HG02623 (cell line): ENCODE data around the gene SIK2.

Experiments
- ATAC-seq: cut with Tn5 transposase; IDR thresholded peaks from one replicate; pipeline ENCODE4 v1.9.1; 2021; ENCODE audit warnings: moderate library complexity; ENCODE audit not compliant: unreplicated experiment

Gene SIK2

GRCh38 chr11:111726301-111726713 lies 124.1 kb downstream of the SIK2 start:
- ATAC-seq: no peak

DNA sequence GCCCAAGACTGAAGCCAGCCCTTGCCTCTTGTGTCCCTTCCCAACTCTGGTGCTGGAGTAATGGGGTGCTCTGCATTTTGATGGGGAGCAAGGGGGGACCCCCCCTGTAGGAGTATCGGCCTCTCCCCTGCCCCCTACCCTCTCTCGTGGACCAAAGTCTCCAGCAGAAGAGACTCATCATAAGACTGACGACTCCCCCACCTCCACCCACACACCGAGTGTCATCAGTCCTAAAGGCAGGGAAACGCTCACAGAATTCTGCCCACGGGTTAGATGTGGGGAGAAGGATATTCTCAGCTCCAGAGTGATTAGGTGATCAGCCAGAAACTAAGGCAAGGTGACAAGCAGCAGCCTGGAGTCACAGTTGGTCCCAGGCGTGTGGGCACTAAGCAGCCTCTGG lies 125.2 kb downstream of the SIK2 start:
- no peak for ATAC-seq

GRCh38 chr11:111729071-111729830 lies 127.0 kb downstream of the SIK2 start:
- ATAC-seq: no peak

DNA sequence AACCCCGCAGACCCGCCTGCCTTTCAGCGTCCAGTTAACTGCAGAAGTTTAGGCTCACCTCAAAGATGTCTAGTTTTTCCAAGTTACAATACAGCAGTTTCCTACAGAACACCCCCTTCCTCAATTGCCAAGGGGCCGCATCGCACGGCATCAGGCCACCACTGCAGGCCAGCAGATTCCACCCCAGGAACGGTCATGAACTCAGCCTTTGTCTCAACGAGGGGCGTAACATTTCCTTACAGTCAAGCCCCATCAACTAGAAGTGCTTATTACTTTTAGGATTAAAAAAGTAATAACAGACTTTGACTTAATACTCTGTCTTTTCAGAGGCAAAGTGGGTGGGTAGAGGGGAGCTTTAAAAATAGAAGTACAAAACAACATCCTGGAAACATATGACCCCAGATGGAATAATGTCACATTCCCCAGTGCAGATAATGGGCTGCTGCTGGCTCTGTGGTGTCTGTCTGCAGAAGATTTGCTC lies 127.6 kb downstream of the SIK2 start:
- no peak for ATAC-seq

GRCh38 chr11:111730871-111731591 lies 128.8 kb downstream of the SIK2 start:
- ATAC-seq: no peak

DNA sequence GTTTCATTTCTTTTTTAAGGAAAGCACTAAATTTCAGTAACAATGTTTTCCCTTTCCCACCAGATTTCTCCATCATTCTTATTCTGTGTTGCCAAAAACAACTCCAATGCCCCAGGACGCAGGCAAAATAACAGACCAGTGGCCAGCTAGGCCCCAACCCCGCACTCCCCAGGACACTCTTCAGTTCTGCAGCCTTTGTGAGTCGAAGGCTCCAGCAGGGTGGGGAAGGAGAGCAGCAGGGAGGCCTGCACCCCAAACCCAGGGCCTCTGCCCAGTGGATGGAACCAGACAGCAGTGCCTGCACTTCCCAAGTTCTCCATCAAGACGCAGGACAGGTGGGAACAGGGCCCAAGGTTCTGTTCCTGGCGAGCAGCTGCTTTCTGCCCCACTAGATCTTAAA lies 129.6 kb downstream of the SIK2 start:
- ATAC-seq: no peak

DNA sequence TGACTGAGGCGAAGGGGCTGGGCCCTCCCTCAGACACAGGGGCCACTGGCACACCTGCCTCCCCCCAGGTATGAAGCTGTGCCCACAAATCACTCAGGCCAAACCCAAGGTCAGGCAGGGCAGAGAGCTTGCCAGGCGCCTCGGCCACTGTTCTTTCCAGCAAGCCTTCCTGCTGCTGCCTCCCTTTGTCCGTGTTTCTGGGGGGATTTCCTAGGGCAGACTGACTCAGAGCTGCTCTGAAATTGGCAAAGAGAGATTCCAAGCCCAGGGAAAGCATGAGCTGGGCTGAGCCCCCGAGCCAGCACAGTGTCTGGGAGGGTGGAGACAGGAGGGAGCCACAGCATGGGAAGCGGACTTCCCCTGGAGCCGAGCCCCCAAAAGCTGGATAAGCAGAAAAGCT lies 130.8 kb downstream of the SIK2 start:
- no peak for ATAC-seq

DNA sequence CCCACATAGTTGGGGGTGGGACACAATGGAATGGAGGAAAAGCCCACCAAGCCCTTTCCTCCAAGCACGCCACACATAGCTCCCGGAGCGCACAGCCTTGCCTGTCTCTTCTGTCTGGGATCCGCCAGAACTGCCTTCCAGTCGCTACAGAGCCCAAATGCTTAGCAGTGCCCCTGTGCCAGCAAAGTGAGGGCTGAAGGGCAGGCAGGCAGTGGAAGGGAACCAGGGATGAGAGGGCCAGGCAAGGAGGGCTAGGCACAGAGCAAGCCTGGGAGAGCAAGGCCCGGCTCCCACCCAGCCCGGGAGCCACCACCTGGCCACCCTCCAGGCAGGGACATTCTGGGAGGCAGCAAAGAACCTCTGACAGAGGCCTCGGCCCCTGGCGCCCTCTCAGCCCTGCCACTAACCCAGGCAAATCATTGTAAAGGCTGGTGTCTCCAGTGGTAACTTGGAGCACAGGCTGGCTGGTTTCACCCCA lies 131.4 kb downstream of the SIK2 start:
- no peak for ATAC-seq

DNA sequence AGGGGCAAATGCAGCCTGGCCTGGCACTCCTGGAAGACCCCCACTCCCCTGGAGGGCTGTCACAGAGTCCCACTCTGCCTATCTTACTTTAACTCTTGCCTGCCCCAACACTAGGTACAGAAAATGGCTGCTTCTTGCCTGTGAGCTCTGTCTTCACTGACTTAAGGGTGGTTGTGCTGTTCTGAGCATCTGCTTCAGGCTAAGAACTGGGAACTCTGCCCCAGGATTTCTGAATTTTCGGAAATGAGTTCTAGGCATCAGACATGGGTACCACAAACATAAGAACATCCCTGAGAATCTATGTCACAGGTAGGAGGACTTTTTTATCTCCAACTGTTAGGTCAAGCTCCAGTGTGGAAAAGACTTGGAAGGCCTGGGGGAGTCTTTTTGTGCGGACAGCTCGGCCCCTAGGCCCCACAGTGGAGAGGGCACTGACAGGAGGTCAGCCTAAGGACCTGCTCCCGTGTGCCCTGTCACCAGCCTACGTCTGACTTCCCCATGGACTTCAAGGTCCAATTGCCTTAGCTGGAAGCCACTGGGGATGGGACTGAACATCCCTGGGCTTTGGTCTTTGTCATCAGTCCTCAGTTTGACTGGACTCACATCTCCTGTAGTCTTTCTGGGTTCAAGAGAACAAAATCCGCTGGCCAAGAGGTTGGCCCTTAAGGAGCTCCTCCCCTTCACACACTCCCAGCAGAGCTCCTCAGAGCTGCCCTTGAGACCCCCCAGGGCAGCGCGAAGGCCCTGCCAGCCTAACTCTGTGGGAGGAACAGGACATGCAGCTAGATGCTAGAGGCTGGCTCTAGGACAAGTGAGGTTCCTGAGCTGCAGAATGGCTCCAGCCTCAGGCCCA lies 132.1 kb downstream of the SIK2 start:
- no peak for ATAC-seq

- no peak for ATAC-seq
These were observed 132.7 kb downstream of the SIK2 start for GRCh38 chr11:111734954-111735261.

DNA sequence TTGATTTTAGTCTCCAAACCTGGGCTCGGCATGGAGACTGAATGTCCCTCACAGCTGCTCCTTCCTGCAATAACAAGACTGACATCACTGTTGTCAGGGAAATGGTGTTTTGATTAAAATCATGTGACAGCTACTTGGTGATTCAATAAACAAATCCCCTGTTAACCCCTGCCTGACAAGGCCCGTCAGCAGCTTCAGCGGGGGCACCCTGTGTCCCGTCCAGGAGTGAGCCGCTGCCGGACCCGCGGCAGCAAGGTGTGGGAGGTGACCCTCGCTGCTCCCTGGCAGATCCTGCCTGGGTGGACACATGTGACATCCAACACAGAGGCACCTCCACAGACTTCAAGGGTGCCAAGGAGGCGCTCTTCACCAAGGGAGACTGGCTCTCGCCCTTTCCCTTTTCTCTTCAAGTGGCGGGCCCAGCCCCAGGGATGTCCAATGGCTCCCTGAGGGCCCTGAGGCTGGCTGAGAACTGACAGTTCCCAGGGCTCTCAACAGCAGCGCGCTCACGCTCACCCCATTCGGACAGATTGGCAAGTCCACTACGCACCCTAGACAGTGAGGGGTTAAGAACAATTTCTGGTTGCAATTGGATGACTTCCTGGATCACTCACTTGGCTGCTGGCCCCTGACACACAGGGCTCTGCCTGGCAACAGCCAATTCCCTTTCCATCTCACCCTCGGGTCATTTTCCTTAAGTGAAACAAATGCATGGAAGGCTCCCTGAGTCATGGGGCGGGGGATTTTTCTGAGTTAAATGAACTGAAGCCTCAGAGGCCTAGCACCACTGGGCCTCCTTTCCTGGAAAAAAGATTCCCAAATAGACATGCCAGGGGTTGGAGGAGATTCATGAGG lies 133.2 kb downstream of the SIK2 start:
- ATAC-seq: no peak

DNA sequence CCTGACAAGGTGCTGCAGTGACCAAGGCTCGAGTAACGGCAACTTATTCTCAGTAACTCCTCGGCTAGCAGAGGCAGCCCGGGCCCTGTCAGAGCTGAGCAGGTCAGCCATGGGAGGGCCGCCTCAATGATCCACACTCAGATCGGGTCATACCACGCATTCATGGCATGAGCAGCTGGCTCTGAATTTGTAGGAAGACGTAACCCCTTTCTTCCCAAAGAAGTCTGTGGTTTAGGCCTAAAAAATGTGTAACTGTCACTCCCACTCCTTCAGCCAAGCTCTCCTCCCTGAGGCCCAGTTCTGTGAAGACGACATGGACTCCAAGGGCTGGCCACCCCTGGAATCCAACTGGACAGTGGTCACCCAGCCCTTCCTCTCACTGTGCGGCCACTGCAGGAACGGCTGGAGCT lies 133.9 kb downstream of the SIK2 start:
- ATAC-seq: no peak

DNA sequence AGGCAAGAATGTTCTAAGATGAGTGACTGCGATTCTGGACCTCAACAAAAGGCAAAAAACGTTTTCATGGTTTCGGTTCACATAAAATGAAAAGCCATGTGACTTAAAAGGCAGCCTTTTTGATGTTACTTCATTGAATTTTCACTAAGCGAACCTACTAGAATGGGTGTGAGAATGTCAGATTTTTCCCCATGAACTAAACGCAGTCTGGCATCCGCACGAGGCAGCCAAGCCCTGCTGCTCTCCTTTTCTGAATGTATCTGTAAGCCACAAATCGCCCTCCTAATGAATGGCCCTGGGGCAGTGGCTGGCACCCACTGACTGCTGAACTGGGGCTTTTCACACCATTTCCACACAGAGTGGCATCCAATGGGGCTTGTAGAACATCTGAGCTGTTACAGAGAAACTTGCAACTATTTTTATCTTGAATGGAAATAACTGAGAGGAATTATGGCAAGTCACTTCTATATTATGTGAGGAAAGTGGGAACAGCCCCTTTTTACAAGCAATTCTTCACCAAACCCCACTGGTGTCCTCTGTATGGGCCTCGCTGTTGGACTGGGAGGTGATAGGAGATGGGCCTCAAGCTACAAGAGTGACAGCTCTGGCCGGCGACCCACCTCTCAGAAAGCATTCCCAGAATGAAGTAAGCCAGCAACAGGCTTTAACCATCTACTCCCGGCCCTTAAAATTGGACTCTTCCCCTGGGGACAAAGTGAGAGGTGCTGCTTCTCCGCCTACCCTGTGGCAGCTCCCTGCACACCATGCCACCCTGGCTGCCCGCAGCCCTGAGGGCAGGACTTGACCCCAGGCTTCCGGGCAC lies 134.6 kb downstream of the SIK2 start:
- no peak for ATAC-seq

DNA sequence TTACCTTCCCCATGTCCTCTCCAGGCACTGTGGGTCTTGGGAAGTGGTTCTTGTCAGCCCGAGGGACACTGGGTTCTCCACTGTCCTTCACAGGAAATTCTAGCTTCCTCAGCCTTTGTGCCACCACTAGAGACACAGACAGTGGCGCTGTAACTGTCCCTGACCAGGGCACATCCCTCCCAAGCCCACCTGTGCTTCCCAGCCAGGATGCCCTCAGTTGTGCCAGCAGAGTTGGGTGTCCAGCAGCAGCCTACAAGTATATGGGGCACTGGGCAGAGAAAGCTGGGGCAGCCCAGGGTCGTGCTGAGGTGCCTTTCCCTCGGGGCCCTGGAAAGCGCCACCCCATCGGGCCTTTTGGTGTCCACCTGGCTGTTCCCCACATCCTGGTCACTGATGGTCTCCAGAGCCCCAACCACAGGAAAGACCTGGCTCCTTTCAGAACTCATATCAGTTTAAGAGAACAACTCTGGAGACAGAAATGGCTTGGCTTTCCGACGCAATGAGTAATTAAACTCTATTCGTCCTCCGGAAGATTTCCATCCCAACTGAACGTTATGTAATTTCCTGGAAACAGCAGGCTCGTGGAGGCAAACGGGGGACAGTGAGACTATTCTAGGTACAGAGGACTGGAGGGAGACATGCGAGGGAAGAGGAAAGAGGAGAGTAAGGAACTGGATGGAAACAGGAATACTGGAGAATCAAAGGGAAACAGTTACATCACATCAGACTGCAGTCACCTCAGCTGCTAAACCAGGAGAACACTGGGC lies 135.4 kb downstream of the SIK2 start:
- no peak for ATAC-seq

DNA sequence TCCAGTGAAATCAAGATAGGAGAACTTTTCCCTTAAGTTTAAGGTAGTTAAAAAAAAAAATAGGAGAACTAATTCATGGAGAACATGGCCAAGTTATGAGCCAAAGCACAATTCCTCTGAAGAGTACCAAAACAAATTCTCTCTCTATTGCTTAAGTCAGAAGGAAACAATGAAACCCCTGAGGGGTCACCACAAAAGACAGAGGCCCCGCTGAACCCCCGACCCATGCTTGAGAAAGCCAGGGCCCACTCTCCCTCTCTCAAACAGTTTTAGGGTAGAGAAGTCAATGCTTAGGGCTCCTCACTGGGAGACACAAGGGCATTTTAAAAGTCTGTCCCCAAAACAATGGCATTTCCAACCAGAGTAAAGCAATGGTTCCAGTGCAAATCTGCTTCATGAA lies 137.1 kb downstream of the SIK2 start:
- no peak for ATAC-seq

DNA sequence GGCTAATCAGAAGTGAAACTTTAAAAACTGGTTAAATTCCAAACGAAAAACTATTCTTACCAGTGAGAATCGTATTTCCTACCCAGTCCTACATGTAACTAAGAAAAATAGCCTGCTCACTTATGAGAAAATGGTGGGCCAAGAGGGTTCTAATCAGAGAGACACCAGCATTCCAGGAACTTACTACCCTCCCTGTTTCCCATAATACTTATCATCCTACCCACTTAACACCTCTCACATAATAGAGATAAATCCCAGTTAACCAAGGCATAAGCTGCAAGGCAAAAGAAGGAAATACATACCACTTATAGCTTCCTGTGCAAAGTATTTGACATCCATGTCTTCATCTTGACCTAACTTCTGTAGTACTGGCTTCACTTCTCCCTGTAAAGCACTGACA lies 139.5 kb downstream of the SIK2 start:
- ATAC-seq: no peak

DNA sequence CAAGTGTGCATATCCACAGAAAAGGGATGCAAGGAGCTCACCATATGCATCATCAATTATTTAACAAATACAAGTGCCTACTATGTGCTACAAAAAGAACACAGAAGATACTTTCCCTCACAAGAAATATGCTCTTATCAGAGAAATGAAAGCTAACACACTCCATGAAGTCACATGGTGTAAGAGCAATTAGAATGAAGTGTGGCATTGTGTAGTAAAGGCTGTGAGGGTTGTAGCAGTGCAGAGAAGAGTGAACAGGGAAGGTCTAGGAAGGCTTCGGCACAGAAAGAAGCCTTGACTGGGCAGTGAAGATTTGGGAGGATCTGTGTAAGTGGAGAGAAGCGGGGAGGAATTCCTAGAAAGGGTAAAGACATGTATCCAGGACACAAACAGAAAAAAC lies 141.5 kb downstream of the SIK2 start:
- ATAC-seq: no peak

- no peak for ATAC-seq
These were observed 143.7 kb downstream of the SIK2 start for GRCh38 chr11:111745719-111746504.
